Esophagus muscularis mucosa (tissue), 4 donors: ENCODE data around the gene DOCK6. TPM values are rescaled to one million over a fixed set of nuclear protein-coding genes. Genes with fewer than 3 reads are reported as not detected.

Experiments
- DNase-seq: peaks from one replicate; pipeline ENCODE4 v3.0.0-alpha.2; 2017; ENCODE audit errors: extremely low spot score
- H3K27ac ChIP-seq, 4 donors: fragments of 200-600 bp; sonication (generic); replicated peaks in 1 of 4; 1 replicate in 3 of 4; 2 replicates in 1 of 4; pipeline ENCODE4 v1.5.1; 2016 to 2019; ENCODE audit warnings: mild to moderate bottlenecking in 1 of 4
- H3K27me3 ChIP-seq, 4 donors: fragments of 200-600 bp; sonication (generic); one replicate each; pipeline versions ENCODE4 v1.5.1 to v1.6.0; 2016 to 2019
- H3K36me3 ChIP-seq, 4 donors: fragments of 200-600 bp; sonication (generic); one replicate each; pipeline ENCODE4 v1.5.1; 2016 to 2019
- H3K4me1 ChIP-seq, 4 donors: fragments of 200-600 bp; sonication (generic); one replicate each; pipeline ENCODE4 v1.5.1; 2016 to 2019
- H3K4me3 ChIP-seq, 4 donors: fragments of 200-600 bp; sonication (generic); 1 replicate in 2 of 4; 2 replicates in 2 of 4; pipeline ENCODE4 v1.5.1; 2016 to 2019; ENCODE audit warnings: mild to moderate bottlenecking in 4 of 4, moderate library complexity in 1 of 4
- H3K9me3 ChIP-seq, 4 donors: fragments of 200-600 bp; sonication (generic); 1 replicate in 3 of 4; 2 replicates in 1 of 4; pipeline ENCODE4 v1.5.1; 2016 to 2019
- CTCF ChIP-seq, 3 experiments: fragments of 200-600 bp in 2 of 3; fragments of 450-650 bp in 1 of 3; sonication (generic) in 2 of 3; IDR thresholded peaks; one replicate each; pipeline ENCODE4 v1.5.1; 2017 to 2019; ENCODE audit warnings: antibody characterized with exemption in 3 of 3, mild to moderate bottlenecking in 2 of 3, moderate library complexity in 1 of 3
- EP300 ChIP-seq: sonication (generic); formaldehyde crosslinking; IDR thresholded peaks from one replicate; pipeline ENCODE4 v1.6.1; 2017; ENCODE audit warnings: antibody characterized with exemption
- POLR2A ChIP-seq: fragments of 450-650 bp; IDR thresholded peaks from one replicate; pipeline ENCODE4 v1.6.1; 2017; ENCODE audit warnings: antibody characterized with exemption, moderate library complexity, mild to moderate bottlenecking, low read depth
- POLR2AphosphoS5 ChIP-seq, 2 donors: sonication (generic); formaldehyde crosslinking; IDR thresholded peaks; one replicate each; pipeline ENCODE4 v1.6.1; 2017; ENCODE audit warnings: antibody characterized with exemption in 2 of 2
- WGBS: methylation state at CpG from one replicate; pipeline ENCODE4 v1.1.5; 2018; 5-methylcytosine and 5-hydroxymethylcytosine counted together
- intact Hi-C: fragments of 100-400 bp; cut with DNase I; formaldehyde crosslinking; loops from one replicate; pipeline ENCODE4 v1.15.1; 2023
- total RNA-seq, 4 donors: library from RNA; depleted of rRNA; stranded (reverse); fragments of >200 nt; gene quantifications; one replicate each; pipeline versions ENCODE4 v1.1.0 to v1.2.1, GENCODE V29; 2016

Gene DOCK6
- total RNA-seq, 4 donors from 2014 or later, result 32.6 to 51.0 (median 40.1) TPM

- no peak overlapping the region for H3K4me3 ChIP-seq
- H3K27me3 ChIP-seq, result no peaks in the 10 kb centered on the region
- no peaks in the 10 kb centered on the region for H3K9me3 ChIP-seq
- TF ChIP-seq POLR2AphosphoS5 (IDR thresholded peaks at IDR 0.05) (no peak), POLR2A (no peak), EP300 (no peak), CTCF (IDR thresholded peaks at IDR 0.05) (no peak)
- no peak overlapping the region for H3K27ac ChIP-seq
- whole genome bisulfite sequencing, result 74% methylated on average over 5 of the region's 5 CpGs
- peaks cover 0 to 7% (median 6%) of the 10 kb centered on the region in 4 donors for H3K4me1 ChIP-seq
- H3K36me3 ChIP-seq, result no peaks in the 10 kb centered on the region
- no peak for DNase-seq
- intact Hi-C loops, result no loop called here
Observed at GRCh38 chr19:11279505-11280236, 17.3 kb upstream of the DOCK6 start.

GRCh38 chr19:11278670-11279069 lies 16.3 kb upstream of the DOCK6 start:
- Histone ChIP-seq H3K9me3 (no peaks in the 10 kb centered on the region), H3K27me3 (no peaks in the 10 kb centered on the region), H3K27ac (no peak overlapping the region), H3K4me3 (no peak overlapping the region), H3K4me1 (peaks cover 0 to 9% (median 7%) of the 10 kb centered on the region in 4 donors), H3K36me3 (no peaks in the 10 kb centered on the region)
- TF ChIP-seq POLR2AphosphoS5 (IDR thresholded peaks at IDR 0.05) (no peak), POLR2A (no peak), CTCF (IDR thresholded peaks at IDR 0.05) (no peak), EP300 (no peak)
- WGBS, result 47% methylated on average over 6 of the region's 6 CpGs
- no peak for DNase-seq
- intact Hi-C loops, result no loop called here

- Histone ChIP-seq H3K4me1 (peaks cover 6 to 13% (median 12%) of the 10 kb centered on the region in 4 donors), H3K4me3 (no peak overlapping the region), H3K27me3 (no peaks in the 10 kb centered on the region), H3K27ac (no peak overlapping the region), H3K36me3 (no peaks in the 10 kb centered on the region), H3K9me3 (no peaks in the 10 kb centered on the region)
- WGBS, result 69% methylated on average over 4 of the region's 4 CpGs
- TF ChIP-seq EP300 (no peak), POLR2A (no peak), CTCF (IDR thresholded peaks at IDR 0.05) (no peak), POLR2AphosphoS5 (IDR thresholded peaks at IDR 0.05) (no peak)
- DNase-seq, result no peak
- intact Hi-C loops, result no loop called here
Observed at GRCh38 chr19:11274533-11275086, 12.3 kb upstream of the DOCK6 start.

- Histone ChIP-seq H3K36me3 (no peaks in the 10 kb centered on the region), H3K27ac (no peak overlapping the region), H3K27me3 (no peaks in the 10 kb centered on the region), H3K4me1 (peaks cover 11 to 19% (median 18%) of the 10 kb centered on the region in 4 donors), H3K4me3 (no peak overlapping the region), H3K9me3 (no peaks in the 10 kb centered on the region)
- TF ChIP-seq EP300, result no peak
- TF ChIP-seq POLR2A, result no peak
- WGBS, result 84% methylated on average over 5 of the region's 5 CpGs
- no peak for DNase-seq
- intact Hi-C loops, result no loop called here
Observed at GRCh38 chr19:11273989-11274388, 11.7 kb upstream of the DOCK6 start.

GRCh38 chr19:11273296-11273695 lies 11.0 kb upstream of the DOCK6 start:
- peaks cover 17 to 26% (median 25%) of the 10 kb centered on the region in 4 donors for H3K4me1 ChIP-seq
- TF ChIP-seq CTCF (IDR thresholded peaks at IDR 0.05) (no peak), POLR2AphosphoS5 (IDR thresholded peaks at IDR 0.05) (no peak), POLR2A (no peak), EP300 (no peak)
- intact Hi-C loops, result no loop called here

More at GRCh38 chr19:11273296-11273695, 11.0 kb upstream of the DOCK6 start:
- H3K27ac ChIP-seq, result no peak overlapping the region
- WGBS, result 94% methylated on average over 2 of the region's 2 CpGs
- DNase-seq, result no peak
- no peaks in the 10 kb centered on the region for H3K36me3 ChIP-seq
- H3K9me3 ChIP-seq, result no peaks in the 10 kb centered on the region
- no peaks in the 10 kb centered on the region for H3K27me3 ChIP-seq
- no peak overlapping the region for H3K4me3 ChIP-seq
